Esophagus muscularis mucosa (tissue), 4 donors: Measurements from ENCODE around the gene AFF1. TPM values are rescaled to one million over a fixed set of nuclear protein-coding genes. Genes with fewer than 3 reads are reported as not detected.
"Not testable (repeated sequence)": the region's sequence is repeated elsewhere in the genome, so short reads cannot be mapped to it uniquely, and the experiment has no call there.

Experiments
- DNase-seq: peaks from one replicate; pipeline ENCODE4 v3.0.0-alpha.2; 2017; ENCODE audit errors: extremely low spot score
- H3K27ac ChIP-seq, 4 donors: fragments of 200-600 bp; sonication (generic); replicated peaks in 1 of 4; 1 replicate in 3 of 4; 2 replicates in 1 of 4; pipeline ENCODE4 v1.5.1; 2016 to 2019; ENCODE audit warnings: mild to moderate bottlenecking in 1 of 4
- H3K27me3 ChIP-seq, 4 donors: fragments of 200-600 bp; sonication (generic); one replicate each; pipeline versions ENCODE4 v1.5.1 to v1.6.0; 2016 to 2019
- H3K36me3 ChIP-seq, 4 donors: fragments of 200-600 bp; sonication (generic); one replicate each; pipeline ENCODE4 v1.5.1; 2016 to 2019
- H3K4me1 ChIP-seq, 4 donors: fragments of 200-600 bp; sonication (generic); one replicate each; pipeline ENCODE4 v1.5.1; 2016 to 2019
- H3K4me3 ChIP-seq, 4 donors: fragments of 200-600 bp; sonication (generic); 1 replicate in 2 of 4; 2 replicates in 2 of 4; pipeline ENCODE4 v1.5.1; 2016 to 2019; ENCODE audit warnings: mild to moderate bottlenecking in 4 of 4, moderate library complexity in 1 of 4
- H3K9me3 ChIP-seq, 4 donors: fragments of 200-600 bp; sonication (generic); 1 replicate in 3 of 4; 2 replicates in 1 of 4; pipeline ENCODE4 v1.5.1; 2016 to 2019
- EP300 ChIP-seq: sonication (generic); formaldehyde crosslinking; IDR thresholded peaks from one replicate; pipeline ENCODE4 v1.6.1; 2017; ENCODE audit warnings: antibody characterized with exemption
- POLR2A ChIP-seq: fragments of 450-650 bp; IDR thresholded peaks from one replicate; pipeline ENCODE4 v1.6.1; 2017; ENCODE audit warnings: antibody characterized with exemption, moderate library complexity, mild to moderate bottlenecking, low read depth
- POLR2AphosphoS5 ChIP-seq, 2 donors: sonication (generic); formaldehyde crosslinking; IDR thresholded peaks; one replicate each; pipeline ENCODE4 v1.6.1; 2017; ENCODE audit warnings: antibody characterized with exemption in 2 of 2
- WGBS: methylation state at CpG from one replicate; pipeline ENCODE4 v1.1.5; 2018; 5-methylcytosine and 5-hydroxymethylcytosine counted together
- intact Hi-C: fragments of 100-400 bp; cut with DNase I; formaldehyde crosslinking; loops from one replicate; pipeline ENCODE4 v1.15.1; 2023
- total RNA-seq, 4 donors: library from RNA; depleted of rRNA; stranded (reverse); fragments of >200 nt; gene quantifications; one replicate each; pipeline versions ENCODE4 v1.1.0 to v1.2.1, GENCODE V29; 2016
- TF ChIP-seq, protein P1 (sequence below), 3 experiments: fragments of 200-600 bp in 2 of 3; fragments of 450-650 bp in 1 of 3; sonication (generic) in 2 of 3; IDR thresholded peaks; one replicate each; pipeline ENCODE4 v1.5.1; 2017 to 2019; ENCODE audit warnings: antibody characterized with exemption in 3 of 3, mild to moderate bottlenecking in 2 of 3, moderate library complexity in 1 of 3

Gene AFF1
- total RNA-seq, 4 donors from 2014 or later = 53.6 to 85.2 (median 70.6) TPM

- Histone ChIP-seq H3K27ac (no peak overlapping the region), H3K27me3 (no peaks in the 10 kb centered on the region), H3K9me3 (no peaks in the 10 kb centered on the region), H3K36me3 (no peaks in the 10 kb centered on the region), H3K4me1 (peaks cover 0 to 9% (median 6%) of the 10 kb centered on the region in 4 donors), H3K4me3 (no peak overlapping the region)
- intact Hi-C loops = no loop called here
- WGBS = 82% methylated on average over 5 of the region's 5 CpGs
- DNase-seq = no peak
- TF ChIP-seq EP300 (no peak), POLR2A (no peak), POLR2AphosphoS5 (IDR thresholded peaks at IDR 0.05) (no peak)
- TF ChIP-seq, protein P1, sequence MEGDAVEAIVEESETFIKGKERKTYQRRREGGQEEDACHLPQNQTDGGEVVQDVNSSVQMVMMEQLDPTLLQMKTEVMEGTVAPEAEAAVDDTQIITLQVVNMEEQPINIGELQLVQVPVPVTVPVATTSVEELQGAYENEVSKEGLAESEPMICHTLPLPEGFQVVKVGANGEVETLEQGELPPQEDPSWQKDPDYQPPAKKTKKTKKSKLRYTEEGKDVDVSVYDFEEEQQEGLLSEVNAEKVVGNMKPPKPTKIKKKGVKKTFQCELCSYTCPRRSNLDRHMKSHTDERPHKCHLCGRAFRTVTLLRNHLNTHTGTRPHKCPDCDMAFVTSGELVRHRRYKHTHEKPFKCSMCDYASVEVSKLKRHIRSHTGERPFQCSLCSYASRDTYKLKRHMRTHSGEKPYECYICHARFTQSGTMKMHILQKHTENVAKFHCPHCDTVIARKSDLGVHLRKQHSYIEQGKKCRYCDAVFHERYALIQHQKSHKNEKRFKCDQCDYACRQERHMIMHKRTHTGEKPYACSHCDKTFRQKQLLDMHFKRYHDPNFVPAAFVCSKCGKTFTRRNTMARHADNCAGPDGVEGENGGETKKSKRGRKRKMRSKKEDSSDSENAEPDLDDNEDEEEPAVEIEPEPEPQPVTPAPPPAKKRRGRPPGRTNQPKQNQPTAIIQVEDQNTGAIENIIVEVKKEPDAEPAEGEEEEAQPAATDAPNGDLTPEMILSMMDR (IDR thresholded peaks at IDR 0.05) = no peak
Measured at GRCh38 chr4:86981789-86982188, 47.0 kb downstream of the AFF1 start.

GRCh38 chr4:86985852-86986251 is 51.0 kb downstream of the AFF1 start:
- WGBS = 93% methylated on average over 5 of the region's 5 CpGs
- H3K4me1 ChIP-seq, H3K27me3 ChIP-seq, H3K4me3 ChIP-seq, intact Hi-C loops, H3K27ac ChIP-seq, H3K36me3 ChIP-seq, DNase-seq, H3K9me3 ChIP-seq: not testable (repeated sequence)

DNA sequence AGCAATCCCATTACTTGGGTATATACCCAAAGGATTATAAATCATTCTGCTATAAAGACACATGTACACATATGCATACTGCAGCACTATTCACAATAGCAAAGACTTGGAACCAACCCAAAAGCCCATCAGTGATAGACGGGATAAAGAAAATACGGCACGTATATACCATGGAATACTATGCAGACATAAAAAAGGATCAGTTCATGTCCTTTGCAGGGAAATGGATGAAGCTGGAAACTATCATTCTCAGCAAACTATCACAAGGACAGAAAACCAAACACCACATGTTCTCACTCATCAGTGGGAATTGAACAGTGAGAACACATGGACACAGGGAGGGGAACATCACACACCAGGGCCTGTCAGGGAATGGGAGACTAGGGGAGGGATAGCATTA is 54.8 kb downstream of the AFF1 start:
- H3K4me1 ChIP-seq, H3K27me3 ChIP-seq, H3K9me3 ChIP-seq, H3K36me3 ChIP-seq, H3K4me3 ChIP-seq, DNase-seq, intact Hi-C loops, H3K27ac ChIP-seq: not testable (repeated sequence)
- WGBS = 95% methylated on average over 3 of the region's 3 CpGs

- Histone ChIP-seq H3K36me3 (peaks cover 0 to 8% (median 2%) of the 10 kb centered on the region in 4 donors), H3K27ac (no peak overlapping the region), H3K9me3 (no peaks in the 10 kb centered on the region), H3K4me1 (peaks cover 0 to 6% (median 4%) of the 10 kb centered on the region in 4 donors), H3K27me3 (no peaks in the 10 kb centered on the region), H3K4me3 (no peak overlapping the region)
- WGBS = 98% methylated on average over 3 of the region's 3 CpGs
- intact Hi-C loops = no loop called here
- TF ChIP-seq EP300 (no peak), POLR2AphosphoS5 (IDR thresholded peaks at IDR 0.05) (no peak)
- TF ChIP-seq, protein P1 (IDR thresholded peaks at IDR 0.05) = no peak
- no peak for DNase-seq
Measured at GRCh38 chr4:86990510-86990909, 55.7 kb downstream of the AFF1 start.

DNA sequence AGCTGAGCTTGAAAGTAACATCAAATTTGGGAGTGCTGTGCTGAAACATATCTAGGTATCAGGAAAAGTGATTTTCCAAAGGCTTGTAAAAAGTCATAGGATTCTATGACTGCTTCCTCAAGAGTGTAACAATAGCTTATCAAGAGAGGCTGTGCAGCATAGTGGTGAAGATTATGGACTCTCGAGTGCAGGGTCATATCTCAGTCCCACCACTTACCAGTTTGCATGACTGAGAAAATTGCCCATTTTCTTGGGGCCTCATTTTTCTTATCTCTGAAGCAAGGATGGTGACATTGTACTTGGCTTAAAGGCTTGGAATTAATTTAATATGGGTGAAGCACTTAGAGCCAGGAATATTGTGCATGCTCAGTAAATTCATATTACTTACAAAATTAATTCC is 57.2 kb downstream of the AFF1 start:
- H3K4me3 ChIP-seq = no peak overlapping the region
- intact Hi-C loops = no loop called here
- no peak overlapping the region for H3K27ac ChIP-seq
- TF ChIP-seq POLR2A = no peak
- TF ChIP-seq EP300 = no peak
- TF ChIP-seq, protein P1 (IDR thresholded peaks at IDR 0.05) = no peak
- no peak for TF ChIP-seq POLR2AphosphoS5 (IDR thresholded peaks at IDR 0.05)
- peaks cover 0 to 8% (median 2%) of the 10 kb centered on the region in 4 donors for H3K36me3 ChIP-seq
- WGBS = 100% methylated on average over 1 of the region's 1 CpG
- H3K9me3 ChIP-seq = no peaks in the 10 kb centered on the region
- DNase-seq = no peak
- H3K4me1 ChIP-seq = peaks cover 0 to 6% (median 4%) of the 10 kb centered on the region in 4 donors
- no peaks in the 10 kb centered on the region for H3K27me3 ChIP-seq

GRCh38 chr4:86993909-86994681 is 59.3 kb downstream of the AFF1 start:
- intact Hi-C loops = no loop called here
- peaks cover 9 to 12% (median 10%) of the 10 kb centered on the region in 4 donors for H3K4me1 ChIP-seq
- TF ChIP-seq, protein P1 (IDR thresholded peaks at IDR 0.05) = no peak
- TF ChIP-seq POLR2AphosphoS5 (IDR thresholded peaks at IDR 0.05) (no peak), EP300 (no peak), POLR2A (no peak)
- no peak overlapping the region for H3K4me3 ChIP-seq
- DNase-seq = no peak
- no peaks in the 10 kb centered on the region for H3K27me3 ChIP-seq
- no peaks in the 10 kb centered on the region for H3K36me3 ChIP-seq
- WGBS = 88% methylated on average over 6 of the region's 6 CpGs
- no peak overlapping the region for H3K27ac ChIP-seq
- H3K9me3 ChIP-seq = no peaks in the 10 kb centered on the region
